ENCODE data around the gene CIRBP. TPM values are rescaled to one million over a fixed set of nuclear protein-coding genes. Genes with fewer than 3 reads are reported as not detected.

CIRBP gene
- total and polyA plus RNA-seq, 7 donors, result 129 to 1,004 (median 602) TPM

- H3K27ac ChIP-seq, result peak overlapping the region in 1 of 4 donors; percentile 57
- intact Hi-C loops (cut with DNase I), result loop anchor here (2.0 kb wide), 1 partner anchor 15 kb away; no protein-coding TSS in a partner anchor
- H3K27me3 ChIP-seq, result no peaks in the 10 kb centered on the region
- no peak overlapping the region for H3K4me3 ChIP-seq
- WGBS, 2 donors, result 92 to 95% methylated on average over 22 of the region's 22 CpGs
- no peaks in the 10 kb centered on the region for H3K9me3 ChIP-seq
- TF ChIP-seq POLR2AphosphoS5 (IDR thresholded peaks at IDR 0.05), result no peak
- TF ChIP-seq POLR2A (IDR thresholded peaks at IDR 0.05), result no peak
- TF ChIP-seq CTCF (IDR thresholded peaks at IDR 0.05), result no peak
- TF ChIP-seq EP300 (IDR thresholded peaks at IDR 0.05), result no peak
- H3K36me3 ChIP-seq, result peaks cover 13 to 73% (median 44%) of the 10 kb centered on the region in 4 donors
- H3K4me1 ChIP-seq, result peaks cover 0 to 60% (median 45%) of the 10 kb centered on the region in 4 donors
- no peak for DNase-seq
Measured at GRCh38 chr19:1221904-1222255, 47.3 kb upstream of the CIRBP start.

- intact Hi-C loops (cut with DNase I), result no loop called here
- Histone ChIP-seq H3K9me3 (no peaks in the 10 kb centered on the region), H3K27ac (peak overlapping the region in 1 of 4 donors; percentile 57), H3K4me1 (peaks cover 0 to 55% (median 41%) of the 10 kb centered on the region in 4 donors), H3K27me3 (no peaks in the 10 kb centered on the region), H3K4me3 (no peak overlapping the region), H3K36me3 (peaks cover 13 to 78% (median 49%) of the 10 kb centered on the region in 4 donors)
- no peak for TF ChIP-seq CTCF (IDR thresholded peaks at IDR 0.05)
- TF ChIP-seq POLR2A (IDR thresholded peaks at IDR 0.05), result no peak
- TF ChIP-seq POLR2AphosphoS5 (IDR thresholded peaks at IDR 0.05), result no peak
- TF ChIP-seq EP300 (IDR thresholded peaks at IDR 0.05), result no peak
- no peak for DNase-seq
- 93 to 96% methylated on average over 14 of the region's 14 CpGs for WGBS, 2 donors
Measured at GRCh38 chr19:1222394-1222793, 46.7 kb upstream of the CIRBP start.

- H3K4me3 ChIP-seq, result no peak overlapping the region
- H3K9me3 ChIP-seq, result no peaks in the 10 kb centered on the region
- peaks cover 0 to 46% (median 32%) of the 10 kb centered on the region in 4 donors for H3K4me1 ChIP-seq
- DNase-seq, result no peak
- TF ChIP-seq EP300 (IDR thresholded peaks at IDR 0.05) (no peak), CTCF (IDR thresholded peaks at IDR 0.05) (peak in 2 of 4 experiments; percentile 12 to 16), POLR2AphosphoS5 (IDR thresholded peaks at IDR 0.05) (no peak), POLR2A (IDR thresholded peaks at IDR 0.05) (no peak)
- intact Hi-C loops (cut with DNase I), result no loop called here
- H3K27ac ChIP-seq, result no peak overlapping the region
- H3K36me3 ChIP-seq, result peaks cover 13 to 87% (median 53%) of the 10 kb centered on the region in 4 donors
- 78 to 85% methylated on average over 48 of the region's 48 CpGs for WGBS, 2 donors
- H3K27me3 ChIP-seq, result no peaks in the 10 kb centered on the region
Measured at GRCh38 chr19:1223018-1223855, 45.9 kb upstream of the CIRBP start.

GRCh38 chr19:1224047-1224825 lies 44.9 kb upstream of the CIRBP start:
- Histone ChIP-seq H3K27ac (no peak overlapping the region), H3K4me1 (peaks cover 0 to 36% (median 23%) of the 10 kb centered on the region in 4 donors), H3K27me3 (no peaks in the 10 kb centered on the region), H3K36me3 (peaks cover 13 to 89% (median 54%) of the 10 kb centered on the region in 4 donors), H3K9me3 (no peaks in the 10 kb centered on the region), H3K4me3 (no peak overlapping the region)
- TF ChIP-seq POLR2AphosphoS5 (IDR thresholded peaks at IDR 0.05), result no peak
- no peak for TF ChIP-seq CTCF (IDR thresholded peaks at IDR 0.05)
- no peak for TF ChIP-seq EP300 (IDR thresholded peaks at IDR 0.05)
- TF ChIP-seq POLR2A (IDR thresholded peaks at IDR 0.05), result no peak
- intact Hi-C loops (cut with DNase I), result no loop called here
- WGBS, 2 donors, result 93 to 94% methylated on average over 16 of the region's 16 CpGs
- DNase-seq, result no peak
